Endothelial cell of umbilical vein (primary cell): ENCODE measurements around the gene MRPL44. TPM values are rescaled to one million over a fixed set of nuclear protein-coding genes. Genes with fewer than 3 reads are reported as not detected.
A peak's percentile ranks its signal among the peaks of the same experiment; 100 is the strongest.

Source experiments
- BruUV-seq: library from RNA; stranded (reverse); fragments of 400-500 nt; replicated peaks from 2 replicates; lab custom pipeline; 2021; lab: Mats Ljungman, UMichigan
- CTCF ChIA-PET: fragments of 300-600, 350-600 bp; sonication (Branson Sonifier 250); formaldehyde crosslinking; loops from one replicate; lab custom pipeline; 2021; ENCODE audit warnings: antibody characterized with exemption, inconsistent platforms; lab: Charles Lee
- POLR2A ChIA-PET: fragments of 300-600, 350-600 bp; sonication (Branson Sonifier 250); formaldehyde crosslinking; loops from one replicate; lab custom pipeline; 2021; ENCODE audit warnings: antibody characterized with exemption, inconsistent platforms; lab: Charles Lee
- DNase-seq: peaks from one replicate; pipeline ENCODE4 v3.0.0-alpha.2; 2011; ENCODE audit warnings: low read depth, low spot score
- FAIRE-seq: peaks from 2 replicates; lab custom pipeline; 2011; peaks lifted over from hg19 to GRCh38; lab: Jason Lieb, UNC
- H2AFZ ChIP-seq: 2 replicates; pipeline ENCODE4 v1.6.0; 2012; ENCODE audit warnings: low read depth, low read length, control low read depth, inconsistent platforms
- H3K27ac ChIP-seq: 2 replicates; pipeline ENCODE4 v1.5.1; 2011; ENCODE audit warnings: low read depth, mild to moderate bottlenecking, control low read depth, low read length, moderate library complexity; ENCODE audit not compliant: insufficient read depth
- H3K27me3 ChIP-seq, 2 experiments: 2 replicates each; pipeline versions ENCODE4 v1.6.0 to v1.6.1; 2011; ENCODE audit warnings: low read length in 2 of 2, mixed read lengths in 1 of 2; ENCODE audit not compliant: control insufficient read depth in 2 of 2, insufficient read depth in 2 of 2
- H3K36me3 ChIP-seq, 2 experiments: 2 replicates in 1 of 2; 3 replicates in 1 of 2; pipeline ENCODE4 v1.5.1; 2011; ENCODE audit warnings: low read length in 2 of 2, mild to moderate bottlenecking in 1 of 2, moderate library complexity in 1 of 2; ENCODE audit not compliant: control insufficient read depth in 2 of 2, insufficient read depth in 2 of 2; ENCODE audit errors: extremely low read depth in 1 of 2
- H3K4me1 ChIP-seq: 3 replicates; pipeline ENCODE4 v1.5.1; 2011; ENCODE audit warnings: mild to moderate bottlenecking, low read length; ENCODE audit not compliant: control insufficient read depth, insufficient read depth; ENCODE audit errors: extremely low read depth
- H3K4me2 ChIP-seq: 2 replicates; pipeline ENCODE4 v1.6.1; 2011; ENCODE audit warnings: low read length, control low read depth, mixed read lengths; ENCODE audit not compliant: insufficient read depth
- H3K4me3 ChIP-seq, 3 experiments: fragments of 200-600 bp in 1 of 3; sonication (generic), shearing (Covaris generic) in 1 of 3; replicated peaks in 1 of 3; 2 replicates each; pipeline ENCODE4 v1.5.1; 2011 to 2016; ENCODE audit warnings: control low read depth in 3 of 3, low read length in 3 of 3, mild to moderate bottlenecking in 2 of 3, inconsistent platforms in 1 of 3, low read depth in 1 of 3, moderate library complexity in 1 of 3; ENCODE audit not compliant: insufficient read depth in 1 of 3
- H3K79me2 ChIP-seq: 2 replicates; pipeline ENCODE4 v1.6.0; 2012; ENCODE audit warnings: low read length, inconsistent platforms; ENCODE audit not compliant: control insufficient read depth, insufficient read depth
- H3K9ac ChIP-seq: replicated peaks from 2 replicates; pipeline ENCODE3; 2011; ENCODE audit warnings: low read length, control low read depth; ENCODE audit not compliant: insufficient read depth; ENCODE audit errors: extremely low read depth
- H3K9me1 ChIP-seq: replicated peaks from 3 replicates; pipeline ENCODE4 v1.6.0; 2011; ENCODE audit warnings: mild to moderate bottlenecking, low read length; ENCODE audit not compliant: control insufficient read depth, insufficient read depth; ENCODE audit errors: extremely low read depth
- H3K9me3 ChIP-seq: replicated peaks from 2 replicates; pipeline ENCODE4 v1.5.1; 2012; ENCODE audit warnings: low read length, inconsistent platforms; ENCODE audit not compliant: control insufficient read depth, insufficient read depth
- H4K20me1 ChIP-seq: replicated peaks from 2 replicates; pipeline ENCODE3; 2011; ENCODE audit warnings: mild to moderate bottlenecking, low read length; ENCODE audit not compliant: control insufficient read depth, insufficient read depth; ENCODE audit errors: extremely low read depth
- CTCF ChIP-seq, 2 donors: IDR thresholded peaks; 1 replicate in 1 of 2; 2 replicates in 1 of 2; pipeline ENCODE4 v1.5.1; 2011; ENCODE audit warnings: low read length in 2 of 2, mild to moderate bottlenecking in 2 of 2, moderate library complexity in 2 of 2, control low read depth in 1 of 2, inconsistent platforms in 1 of 2, low read depth in 1 of 2; ENCODE audit not compliant: insufficient read depth in 1 of 2; ENCODE audit errors: extremely low read depth in 1 of 2
- EZH2 ChIP-seq: IDR thresholded peaks from 2 replicates; pipeline ENCODE4 v1.6.1; 2012; ENCODE audit warnings: borderline replicate concordance, low read depth, mild to moderate bottlenecking, moderate library complexity, low read length, inconsistent platforms; ENCODE audit not compliant: severe bottlenecking
- FOS ChIP-seq: IDR thresholded peaks from 2 replicates; pipeline ENCODE4 v1.6.1; 2011; ENCODE audit warnings: mild to moderate bottlenecking, low read length, moderate library complexity, borderline replicate concordance; ENCODE audit not compliant: insufficient read depth
- GATA2 ChIP-seq: IDR thresholded peaks from 2 replicates; pipeline ENCODE4 v1.7.0; 2011; ENCODE audit warnings: low read depth, mild to moderate bottlenecking, moderate library complexity, mixed read lengths, low read length; ENCODE audit not compliant: insufficient read length, insufficient read depth
- JUN ChIP-seq: IDR thresholded peaks from 2 replicates; pipeline ENCODE4 v1.6.1; 2011; ENCODE audit warnings: borderline replicate concordance, low read depth; ENCODE audit not compliant: insufficient read length, insufficient read depth
- MAX ChIP-seq: IDR thresholded peaks from 2 replicates; pipeline ENCODE4 v1.6.1; 2011; ENCODE audit not compliant: insufficient read depth, insufficient read length
- MYC ChIP-seq: IDR thresholded peaks from one replicate; pipeline ENCODE4 v1.6.1; 2011; ENCODE audit warnings: mild to moderate bottlenecking, low read depth, low read length
- POLR2A ChIP-seq: IDR thresholded peaks from 2 replicates; pipeline ENCODE4 v1.6.1; 2012; ENCODE audit warnings: low read depth, mild to moderate bottlenecking, control low read depth, low read length
- POLR2AphosphoS5 ChIP-seq: IDR thresholded peaks from 2 replicates; pipeline ENCODE4 v1.6.1; 2012; ENCODE audit warnings: low read depth, mild to moderate bottlenecking, control low read depth, low read length, moderate library complexity; ENCODE audit not compliant: insufficient read depth
- dilution Hi-C: fragments of 300-500 bp; cut with MboI; formaldehyde crosslinking; loops from one replicate; pipeline ENCODE4 v1.15.0; 2019; ENCODE audit warnings: low sequenced_read_pairs; ENCODE audit not compliant: extremely low pct_ligation_motif_present
- intact Hi-C: fragments of 100-400 bp; cut with micrococcal nuclease; formaldehyde crosslinking; loops from one replicate; pipeline ENCODE4 v1.10.0; 2022
- polyA plus RNA-seq, 4 experiments: library from polyadenylated mRNA; depleted of rRNA in 3 of 4; stranded (reverse) in 3 of 4; unstranded in 1 of 4; fragments of >200 nt; gene quantifications; 2 replicates each; pipeline versions ENCODE4 v1.2.1 to v1.2.3, GENCODE V29; 2011 to 2012; ENCODE audit warnings: missing spikeins in 1 of 4
- total RNA-seq: library from RNA; stranded (reverse); gene quantifications from 2 replicates; pipeline ENCODE4 v1.2.3, GENCODE V29; 2021

The MRPL44 gene
- total and polyA plus RNA-seq, 2 donors (not counting 3 experiments of a cell fraction or from before 2014, with no cell fraction given) = 19.2 to 27.7 TPM

GRCh38 chr2:223930103-223930976, 26.9 kb upstream of the MRPL44 start:
- H3K9ac ChIP-seq = no peak overlapping the region
- no peaks in the 10 kb centered on the region for H3K27me3 ChIP-seq
- no peak overlapping the region for H2AFZ ChIP-seq
- ChIA-PET POLR2A (no interaction called here), CTCF (interaction anchor here (2.1 kb wide), 1 partner anchor 13 kb away, joined by 8 read pairs; no protein-coding TSS in a partner anchor)
- H3K4me3 ChIP-seq = no peak overlapping the region
- intact Hi-C loops = no loop called here
- H3K9me1 ChIP-seq = no peaks in the 10 kb centered on the region
- H3K27ac ChIP-seq = no peak overlapping the region
- dilution Hi-C loops = no loop called here
- peaks cover 97% of the 10 kb centered on the region for H3K79me2 ChIP-seq
- H4K20me1 ChIP-seq = peaks cover 2% of the 10 kb centered on the region
- no peaks in the 10 kb centered on the region for H3K36me3 ChIP-seq
- H3K4me2 ChIP-seq = no peak overlapping the region
- FAIRE-seq (peak; percentile 18), DNase-seq (no peak)
- H3K4me1 ChIP-seq = peaks cover 6% of the 10 kb centered on the region
- no TSS peak for BruUV-seq
- no peak for TF ChIP-seq POLR2A
- no peak for TF ChIP-seq EZH2
- TF ChIP-seq JUN = no peak
- no peak for TF ChIP-seq POLR2AphosphoS5
- TF ChIP-seq MYC = no peak
- no peak for TF ChIP-seq MAX
- no peak for TF ChIP-seq FOS
- TF ChIP-seq GATA2 = no peak
- no peak for TF ChIP-seq CTCF (IDR thresholded peaks at IDR 0.05; ENCODE audit: extremely low read depth in 1 of 2, insufficient read depth in 1 of 2, low read depth in 1 of 2, low read length in 2 of 2)
- peaks cover 4% of the 10 kb centered on the region for H3K9me3 ChIP-seq
